Stimulated activated naive CD8-positive, alpha-beta T cell treated with anti-CD3 and anti-CD28 coated beads, Interleukin-15, Interleukin-2, amounts not matched to agents 100 U/mL and 50 U/mL, for 24 hours (primary cell): ENCODE data around the gene CDC42EP5.
A peak's percentile ranks its signal among the peaks of the same experiment; 100 is the strongest.

Source experiments
- ATAC-seq: fragments of 150-1000 bp; cut with Tn5 transposase; one replicate; pipeline ENCODE4 v1.10.0; 2021
- DNase-seq: peaks from one replicate; pipeline ENCODE4 v3.0.0; 2021

The CDC42EP5 gene

GRCh38 chr19:54462047-54462654 is 10.9 kb downstream of the CDC42EP5 start:
- ATAC-seq, result no peak

GRCh38 chr19:54461613-54462012 is 11.5 kb downstream of the CDC42EP5 start:
- ATAC-seq (no peak), DNase-seq (no peak)

More at GRCh38 chr19:54462047-54462654, 10.9 kb downstream of the CDC42EP5 start:
- DNase-seq, result no peak

DNA sequence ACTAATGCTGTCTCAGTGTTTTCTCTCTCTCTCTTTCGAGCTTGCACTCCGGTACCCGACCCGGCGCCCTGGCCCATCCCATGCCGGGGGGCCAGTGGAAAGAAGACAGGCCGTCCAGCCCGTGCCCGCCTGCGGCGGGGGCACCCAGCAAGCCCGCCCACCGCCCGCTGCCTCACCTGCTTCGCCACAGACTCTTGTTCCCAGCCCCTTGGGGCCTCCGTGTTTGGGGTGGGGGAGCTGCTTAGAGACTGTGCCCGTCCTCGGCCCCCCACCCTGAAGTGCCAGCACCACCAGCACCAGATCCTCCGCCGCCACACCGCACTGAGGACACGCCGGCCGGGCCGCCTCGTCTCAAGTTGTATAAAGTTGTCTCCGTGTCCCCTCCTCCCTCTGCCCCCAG is 11.9 kb downstream of the CDC42EP5 start:
- no peak for ATAC-seq
- DNase-seq, result no peak

DNA sequence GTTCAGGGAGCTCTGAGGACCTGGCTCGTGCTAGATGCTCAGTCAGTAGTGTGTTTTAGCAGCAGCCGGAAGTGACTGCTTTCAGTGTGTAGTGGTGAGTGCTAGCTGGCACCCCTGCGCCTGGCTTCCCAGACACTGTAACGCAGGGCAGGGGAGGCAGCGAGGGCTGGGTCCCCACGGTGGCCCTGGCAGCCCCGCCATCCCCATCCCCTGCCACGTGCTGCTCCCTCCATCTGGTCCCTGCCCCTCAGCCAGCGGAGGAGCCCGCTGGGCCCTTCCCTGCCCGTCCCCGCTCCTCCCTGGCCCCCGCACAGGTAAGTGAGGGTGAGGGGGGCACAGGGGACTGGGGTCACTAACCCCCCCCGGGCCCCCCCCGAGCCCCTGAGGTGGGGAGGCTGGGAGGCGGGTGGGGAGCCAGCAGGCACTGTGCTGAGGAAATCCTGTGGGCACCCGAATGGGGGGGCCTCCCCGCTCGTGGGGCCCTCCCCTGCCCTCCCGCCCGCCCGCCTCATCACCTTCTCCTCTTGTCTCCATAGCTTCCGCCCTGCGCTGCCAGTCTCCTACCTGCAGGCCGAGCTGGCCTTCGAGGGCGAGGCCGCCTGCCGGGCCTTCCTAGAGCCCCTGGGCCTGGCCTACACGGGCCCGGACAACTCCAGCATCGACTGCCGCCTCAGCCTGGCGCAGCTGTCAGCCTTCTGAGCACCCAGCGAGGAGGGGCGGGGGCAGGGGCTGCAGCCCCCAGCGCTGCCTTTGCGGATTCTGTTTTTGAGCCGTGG is 12.7 kb downstream of the CDC42EP5 start:
- ATAC-seq, result no peak

DNA sequence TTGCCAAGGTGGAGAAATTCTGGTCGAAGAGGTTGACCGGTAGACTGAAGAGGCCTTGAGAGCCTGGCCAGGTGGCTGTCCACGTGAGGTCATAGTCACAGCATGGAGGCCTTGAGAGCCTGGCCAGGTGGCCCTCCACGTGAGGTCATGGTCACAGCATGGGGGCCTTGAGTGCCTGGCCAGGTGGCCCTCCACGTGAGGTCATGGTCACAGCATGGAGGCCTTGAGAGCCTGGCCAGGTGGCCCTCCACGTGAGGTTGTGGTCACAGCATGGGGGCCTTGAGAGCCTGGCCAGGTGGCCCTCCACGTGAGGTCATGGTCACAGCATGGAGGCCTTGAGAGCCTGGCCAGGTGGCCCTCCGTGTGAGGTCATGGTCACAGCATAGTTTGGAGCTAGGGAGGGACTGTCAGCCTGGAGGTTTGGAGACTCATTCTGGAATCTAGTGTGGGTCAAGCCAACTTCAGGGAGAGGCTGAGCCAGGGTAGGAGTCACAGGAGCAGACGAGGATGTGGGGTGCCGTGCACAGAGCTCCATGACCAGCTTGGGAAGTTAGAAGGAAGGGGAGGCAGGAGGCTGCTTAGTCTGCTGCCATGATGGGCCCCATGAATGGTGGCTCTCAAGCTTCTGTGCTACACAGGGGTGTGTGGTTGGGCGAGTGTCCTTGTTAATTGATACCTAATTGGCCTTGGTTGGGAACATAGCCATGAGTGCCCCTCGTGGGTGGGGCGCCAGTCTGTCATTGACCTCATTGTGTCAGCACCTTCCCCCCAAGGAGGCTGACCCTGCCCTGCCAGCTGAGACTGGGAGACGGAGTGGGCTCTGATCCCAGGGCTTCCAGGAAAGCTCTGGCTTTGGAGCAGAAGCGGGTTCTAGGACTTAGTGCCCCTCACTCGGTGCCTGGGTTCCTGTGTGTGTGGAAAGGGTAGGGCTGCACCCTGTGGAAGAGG is 13.5 kb downstream of the CDC42EP5 start:
- no peak for DNase-seq
- no peak for ATAC-seq

More for the DNA sequence above, 12.7 kb downstream of the CDC42EP5 start:
- DNase-seq, result no peak

DNA sequence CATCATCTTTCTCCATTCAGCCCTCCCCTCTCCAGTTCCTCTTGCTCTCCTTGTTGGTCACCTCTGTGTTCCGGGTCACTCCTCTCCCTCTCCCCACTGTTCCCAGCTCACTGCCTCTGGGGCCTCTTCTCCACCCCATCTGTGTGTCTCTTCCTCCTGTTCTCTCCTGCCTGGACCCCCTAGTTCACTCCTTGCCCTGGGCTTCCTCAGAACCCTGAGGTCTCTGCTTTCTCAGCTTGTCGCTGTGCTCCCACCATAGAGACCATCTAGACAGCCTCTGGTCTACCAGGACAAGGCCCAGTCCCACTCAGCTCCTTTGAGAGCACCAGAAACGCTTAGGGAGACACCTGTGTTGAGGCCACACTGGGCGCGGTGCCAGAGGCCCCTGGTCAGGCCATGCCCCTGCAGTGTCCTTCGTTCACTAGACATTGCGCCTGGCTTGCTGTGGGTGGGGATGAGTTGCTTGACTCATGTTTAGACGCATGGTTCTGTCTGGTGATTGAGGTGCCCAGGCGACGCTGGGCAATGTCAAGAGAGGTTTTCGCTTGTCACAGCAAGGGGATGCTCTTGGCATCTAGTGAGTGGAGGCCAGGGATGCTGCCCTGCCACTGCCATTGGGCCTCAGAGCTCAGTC is 14.3 kb downstream of the CDC42EP5 start:
- ATAC-seq, result no peak
- no peak for DNase-seq

- ATAC-seq (no peak), DNase-seq (no peak)
Observed at GRCh38 chr19:54457773-54458647, 15.1 kb downstream of the CDC42EP5 start.

DNA sequence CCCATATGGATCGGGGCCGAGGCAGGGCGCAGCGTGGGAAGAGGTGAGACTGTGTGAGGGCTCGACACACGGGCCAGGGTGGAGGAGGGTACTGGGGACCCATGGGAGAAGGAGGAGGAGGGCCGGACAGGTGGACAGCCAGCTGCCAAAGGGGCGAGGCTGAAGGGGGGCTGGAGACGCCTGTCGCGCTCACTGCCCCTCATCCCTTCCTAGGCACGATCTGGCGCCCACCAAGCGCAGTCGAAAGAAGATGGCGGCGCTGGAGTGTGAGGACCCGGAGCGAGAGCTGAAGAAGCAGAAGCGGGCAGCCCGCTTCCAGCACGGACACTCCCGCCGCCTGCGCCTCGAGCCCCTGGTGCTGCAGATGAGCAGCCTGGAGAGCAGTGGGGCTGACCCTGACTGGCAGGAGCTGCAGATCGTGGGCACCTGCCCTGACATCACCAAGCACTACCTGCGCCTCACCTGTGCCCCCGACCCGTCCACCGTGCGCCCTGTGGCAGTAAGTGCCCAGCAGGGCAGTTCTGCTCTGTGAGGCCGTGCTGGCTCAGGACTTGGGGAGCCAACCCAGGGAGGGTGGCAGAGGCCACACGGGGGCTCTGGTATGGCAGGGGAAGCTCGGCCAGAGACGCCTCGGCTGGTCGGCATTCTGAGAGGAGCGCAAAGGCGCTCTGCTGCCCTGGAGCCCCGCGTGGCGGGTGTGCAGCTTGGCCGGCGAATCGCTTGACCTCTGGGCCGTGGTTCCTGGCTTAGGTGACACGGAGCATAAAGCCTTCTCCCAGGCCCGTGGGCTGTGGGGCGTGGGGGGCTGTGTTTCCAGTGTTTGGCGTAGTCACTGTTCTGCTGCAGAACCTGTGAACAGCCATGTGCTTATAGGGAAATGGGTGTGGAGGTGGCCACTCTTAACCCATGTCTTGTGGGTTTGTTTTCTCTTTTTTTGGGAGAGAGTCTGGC is 16.4 kb downstream of the CDC42EP5 start:
- no peak for ATAC-seq
- DNase-seq, result no peak

DNA sequence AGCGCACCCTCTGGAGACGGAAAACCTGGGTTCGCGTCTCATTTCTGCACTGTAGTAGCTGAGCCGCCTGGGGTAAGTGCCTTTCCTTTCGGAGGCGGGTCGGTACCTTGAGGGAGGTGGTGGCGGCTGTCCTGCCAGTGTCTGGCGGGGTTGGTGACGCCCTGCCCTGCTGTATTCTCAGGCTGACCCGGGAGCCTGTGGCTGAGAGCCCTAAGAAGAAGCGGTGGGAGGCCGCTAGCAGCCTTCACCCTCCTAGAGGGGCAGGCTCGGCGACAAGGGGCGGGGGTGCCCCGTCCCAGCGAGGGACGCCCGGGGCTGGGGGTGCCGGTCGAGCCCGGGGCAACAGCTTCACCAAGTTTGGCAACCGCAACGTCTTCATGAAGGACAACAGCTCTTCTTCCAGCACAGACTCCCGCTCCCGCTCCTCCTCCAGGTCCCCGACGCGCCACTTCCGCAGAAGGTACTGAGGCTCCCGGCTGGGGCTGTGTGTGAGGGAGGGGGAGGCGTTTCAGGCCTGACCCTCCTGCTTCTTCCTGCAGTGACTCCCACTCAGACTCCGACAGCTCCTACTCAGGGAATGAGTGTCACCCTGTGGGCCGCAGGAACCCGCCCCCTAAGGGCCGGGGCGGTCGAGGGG is 17.2 kb downstream of the CDC42EP5 start:
- DNase-seq, result no peak
- no peak for ATAC-seq

DNA sequence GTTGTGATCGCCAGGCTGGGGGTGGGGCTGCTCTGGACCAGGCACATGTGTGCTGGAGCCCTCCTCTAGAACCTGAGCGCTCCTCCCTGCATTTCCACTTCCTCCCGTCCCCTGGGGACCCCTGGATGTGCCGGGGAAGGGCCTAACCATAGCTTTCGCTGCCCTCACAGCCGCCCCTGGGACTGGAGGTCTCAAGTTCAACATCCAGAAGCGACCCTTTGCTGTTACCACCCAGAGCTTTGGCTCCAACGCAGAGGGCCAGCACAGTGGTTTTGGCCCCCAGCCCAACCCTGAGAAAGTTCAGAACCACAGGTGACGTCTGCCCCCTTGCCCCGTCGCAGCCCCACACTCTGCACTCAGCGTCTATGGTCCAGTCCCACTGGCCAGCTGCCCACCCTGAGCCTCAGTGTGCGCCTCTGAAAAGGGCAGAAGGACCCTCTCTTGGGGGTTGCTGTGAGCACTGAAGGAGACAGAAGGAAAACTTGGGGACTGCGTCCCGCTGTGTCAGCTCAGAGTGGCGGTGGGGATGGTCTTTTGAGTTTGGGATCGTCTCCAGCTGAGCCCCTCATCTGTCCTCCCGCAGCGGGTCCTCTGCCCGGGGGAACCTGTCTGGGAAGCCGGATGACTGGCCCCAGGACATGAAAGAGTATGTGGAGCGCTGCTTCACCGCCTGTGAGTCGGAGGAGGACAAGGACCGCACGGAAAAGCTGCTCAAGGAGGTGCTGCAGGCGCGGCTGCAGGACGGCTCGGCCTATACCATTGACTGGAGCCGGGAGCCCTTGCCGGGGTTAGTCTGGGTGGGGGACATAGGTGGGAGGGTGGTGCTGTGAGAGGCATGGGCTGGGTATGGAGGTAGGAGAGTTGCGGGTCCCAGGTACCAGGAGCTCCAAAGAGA is 18.1 kb downstream of the CDC42EP5 start:
- DNase-seq, result no peak

GRCh38 chr19:54453921-54454780 is 18.9 kb downstream of the CDC42EP5 start:
- no peak for ATAC-seq
- DNase-seq, result no peak

More for the DNA sequence above, 18.1 kb downstream of the CDC42EP5 start:
- no peak for ATAC-seq

DNA sequence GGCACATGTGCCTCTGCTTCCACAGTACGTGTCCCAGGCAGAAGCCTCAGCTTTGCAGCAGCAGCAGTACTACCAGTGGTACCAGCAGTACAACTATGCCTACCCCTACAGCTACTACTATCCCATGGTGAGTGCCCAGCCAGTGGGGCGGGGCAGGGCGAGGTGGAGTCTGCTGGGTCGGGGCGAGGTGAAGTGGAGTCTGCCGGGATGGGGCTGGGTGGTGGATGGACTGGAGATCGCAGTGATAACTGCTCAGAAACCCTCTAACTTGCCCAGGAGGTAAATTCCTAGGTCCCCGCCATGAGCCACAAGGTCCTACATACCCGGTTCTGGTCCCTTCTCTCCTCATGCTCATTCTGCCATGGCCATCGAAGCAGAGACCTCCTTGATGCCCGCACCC is 20.5 kb downstream of the CDC42EP5 start:
- DNase-seq (no peak), ATAC-seq (no peak)

- no peak for DNase-seq
- ATAC-seq, result no peak
Observed at GRCh38 chr19:54451997-54452396, 21.1 kb downstream of the CDC42EP5 start.

- DNase-seq, result no peak
- no peak for ATAC-seq
Observed at GRCh38 chr19:54451331-54451871, 21.7 kb downstream of the CDC42EP5 start.

DNA sequence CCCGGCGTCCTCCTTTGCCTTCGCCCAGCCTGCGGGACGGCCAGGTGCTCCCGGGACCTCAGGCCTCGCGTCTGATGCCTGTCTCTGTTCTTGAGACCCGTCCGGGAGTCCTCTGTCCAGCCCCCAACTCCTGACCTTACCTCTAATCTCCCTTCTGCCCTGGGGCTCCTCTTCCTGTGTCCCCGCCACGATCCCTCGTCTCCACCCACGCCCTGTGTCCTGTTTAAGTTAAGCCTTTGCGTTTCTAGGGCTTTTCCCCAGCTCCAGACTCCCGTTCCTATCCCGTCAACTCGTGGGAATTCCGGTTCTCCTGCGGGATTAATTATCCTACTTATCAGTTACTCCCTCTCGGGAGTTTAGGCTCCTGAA is 23.4 kb downstream of the CDC42EP5 start:
- DNase-seq, result no peak

GRCh38 chr19:54448774-54449700 is 24.1 kb downstream of the CDC42EP5 start, which contains the start of gene LENG8:
Gene LENG8, plus strand, starts transcription at chr19:54449199. Its CDS starts 2,146 bp downstream, at chr19:54451345.
- ATAC-seq, result peak; percentile 90
- peak; percentile 96 for DNase-seq

More for the DNA sequence above, 23.4 kb downstream of the CDC42EP5 start:
- no peak for ATAC-seq
